ENCODE measurements around the gene EPDR1.

EPDR1 gene

GRCh38 chr7:37973915-37974314, 53.5 kb downstream of the EPDR1 start:
- Histone ChIP-seq H3K9ac (ENCODE audit: low read length) (no peak overlapping the region), H3K4me2 (ENCODE audit: low read depth, low read length, poor library complexity, severe bottlenecking) (no peak overlapping the region), H3K79me2 (ENCODE audit: insufficient read depth, low read length) (no peaks in the 10 kb centered on the region), H3K9me2 (replicated peaks; ENCODE audit: insufficient read depth, low read length) (no peaks in the 10 kb centered on the region), H3K36me3 (ENCODE audit: low read length) (no peaks in the 10 kb centered on the region), H3K9me3 (ENCODE audit: insufficient read depth, low read length) (no peaks in the 10 kb centered on the region), H2AFZ (ENCODE audit: low read depth, low read length, severe bottlenecking) (no peak overlapping the region), H3K27ac (ENCODE audit: low read depth, low read length) (no peak overlapping the region), H3F3A (ENCODE audit: insufficient read depth) (no peaks in the 10 kb centered on the region), H4K20me1 (ENCODE audit: low read depth, low read length) (no peaks in the 10 kb centered on the region), H3K4me3 (ENCODE audit: insufficient read depth, low read length, poor library complexity, severe bottlenecking) (no peak overlapping the region), H3K27me3 (ENCODE audit: low read length) (no peaks in the 10 kb centered on the region)
- no peak for TF ChIP-seq CTCF (IDR thresholded peaks at IDR 0.05; ENCODE audit: insufficient read depth, low read length, poor library complexity, severe bottlenecking)
- TF ChIP-seq EZH2phosphoT487 (conservative IDR thresholded peaks at IDR 0.05; ENCODE audit: low read length) = no peak

- TF ChIP-seq CTCF (IDR thresholded peaks at IDR 0.05; ENCODE audit: insufficient read depth, low read length, poor library complexity, severe bottlenecking) (no peak), EZH2phosphoT487 (conservative IDR thresholded peaks at IDR 0.05; ENCODE audit: low read length) (no peak)
- Histone ChIP-seq H3K9ac (ENCODE audit: low read length) (no peak overlapping the region), H4K20me1 (ENCODE audit: low read depth, low read length) (no peaks in the 10 kb centered on the region), H3K36me3 (ENCODE audit: low read length) (no peaks in the 10 kb centered on the region), H3K9me2 (replicated peaks; ENCODE audit: insufficient read depth, low read length) (no peaks in the 10 kb centered on the region), H3K27ac (ENCODE audit: low read depth, low read length) (no peak overlapping the region), H3K79me2 (ENCODE audit: insufficient read depth, low read length) (no peaks in the 10 kb centered on the region), H3K27me3 (ENCODE audit: low read length) (no peaks in the 10 kb centered on the region), H3F3A (ENCODE audit: insufficient read depth) (no peaks in the 10 kb centered on the region), H2AFZ (ENCODE audit: low read depth, low read length, severe bottlenecking) (no peak overlapping the region), H3K9me3 (ENCODE audit: insufficient read depth, low read length) (no peaks in the 10 kb centered on the region), H3K4me2 (ENCODE audit: low read depth, low read length, poor library complexity, severe bottlenecking) (no peak overlapping the region), H3K4me3 (ENCODE audit: insufficient read depth, low read length, poor library complexity, severe bottlenecking) (no peak overlapping the region)
Measured at GRCh38 chr7:37974711-37975110, 54.3 kb downstream of the EPDR1 start.

GRCh38 chr7:37977243-37977642, 56.8 kb downstream of the EPDR1 start:
- Histone ChIP-seq H3K4me2 (ENCODE audit: low read depth, low read length, poor library complexity, severe bottlenecking) (no peak overlapping the region), H3K79me2 (ENCODE audit: insufficient read depth, low read length) (no peaks in the 10 kb centered on the region), H3K27ac (ENCODE audit: low read depth, low read length) (no peak overlapping the region), H3K27me3 (ENCODE audit: low read length) (no peaks in the 10 kb centered on the region), H4K20me1 (ENCODE audit: low read depth, low read length) (no peaks in the 10 kb centered on the region), H3K9me2 (replicated peaks; ENCODE audit: insufficient read depth, low read length) (no peaks in the 10 kb centered on the region), H2AFZ (ENCODE audit: low read depth, low read length, severe bottlenecking) (no peak overlapping the region), H3K9me3 (ENCODE audit: insufficient read depth, low read length) (no peaks in the 10 kb centered on the region), H3F3A (ENCODE audit: insufficient read depth) (no peaks in the 10 kb centered on the region), H3K36me3 (ENCODE audit: low read length) (no peaks in the 10 kb centered on the region), H3K4me3 (ENCODE audit: insufficient read depth, low read length, poor library complexity, severe bottlenecking) (no peak overlapping the region), H3K9ac (ENCODE audit: low read length) (no peak overlapping the region)
- TF ChIP-seq CTCF (IDR thresholded peaks at IDR 0.05; ENCODE audit: insufficient read depth, low read length, poor library complexity, severe bottlenecking) (no peak), EZH2phosphoT487 (conservative IDR thresholded peaks at IDR 0.05; ENCODE audit: low read length) (no peak)

All from SU-DHL-6 (cell line).